Fibroblast of lung (primary cell): Measurements from ENCODE around the gene UBR4.

Experiments used
- CTCF ChIP-seq, 2 donors: IDR thresholded peaks in 1 of 2; conservative IDR thresholded peaks in 1 of 2; 1 replicate in 1 of 2; 2 replicates in 1 of 2; pipeline ENCODE4 v1.5.1; 2011 to 2012; ENCODE audit warnings: low read length in 2 of 2, control low read depth in 1 of 2, inconsistent platforms in 1 of 2, low read depth in 1 of 2, mild to moderate bottlenecking in 1 of 2
- EZH2 ChIP-seq: IDR thresholded peaks from 2 replicates; pipeline ENCODE4 v1.5.1; 2012; ENCODE audit warnings: low read length, control low read depth, mild to moderate bottlenecking; ENCODE audit errors: missing control alignments

- TF ChIP-seq CTCF (conservative IDR thresholded peaks at IDR 0.05 in 1 of 2, IDR thresholded peaks at IDR 0.05 in 1 of 2; ENCODE audit: low read depth in 1 of 2, low read length in 2 of 2), result no peak
- no peak for TF ChIP-seq EZH2
These were observed 139.0 kb downstream of the UBR4 start for GRCh38 chr1:19070891-19071621.
